HG03064 (cell line): Measurements from ENCODE around the gene RSU1.

Experiments
- ATAC-seq: cut with Tn5 transposase; IDR thresholded peaks from one replicate; pipeline ENCODE4 v1.9.1; 2021; ENCODE audit warnings: low read depth; ENCODE audit not compliant: unreplicated experiment

RSU1 gene

GRCh38 chr10:16686054-16686902, 130.9 kb downstream of the RSU1 start:
- no peak for ATAC-seq

- ATAC-seq, result no peak
These were observed 131.7 kb downstream of the RSU1 start for GRCh38 chr10:16685551-16685950.

GRCh38 chr10:16681521-16681920, 135.7 kb downstream of the RSU1 start:
- no peak for ATAC-seq

GRCh38 chr10:16679511-16679910, 137.7 kb downstream of the RSU1 start:
- ATAC-seq, result no peak

- no peak for ATAC-seq
These were observed 141.9 kb downstream of the RSU1 start for GRCh38 chr10:16675334-16675733.

GRCh38 chr10:16674147-16674703, 143.0 kb downstream of the RSU1 start:
- no peak for ATAC-seq

- ATAC-seq, result no peak
These were observed 143.8 kb downstream of the RSU1 start for GRCh38 chr10:16673443-16673842.

GRCh38 chr10:16663444-16663843, 153.8 kb downstream of the RSU1 start:
- no peak for ATAC-seq

- ATAC-seq, result no peak
These were observed 154.3 kb downstream of the RSU1 start for GRCh38 chr10:16662923-16663322.

GRCh38 chr10:16656895-16657294, 160.3 kb downstream of the RSU1 start:
- no peak for ATAC-seq

- ATAC-seq, result no peak
These were observed 164.0 kb downstream of the RSU1 start for GRCh38 chr10:16653224-16653623.

GRCh38 chr10:16652154-16652553, 165.1 kb downstream of the RSU1 start:
- no peak for ATAC-seq

- ATAC-seq, result no peak
These were observed 167.5 kb downstream of the RSU1 start for GRCh38 chr10:16649757-16650156.

- no peak for ATAC-seq
These were observed 168.9 kb downstream of the RSU1 start for GRCh38 chr10:16648366-16648765.

- no peak for ATAC-seq
These were observed 170.8 kb downstream of the RSU1 start for GRCh38 chr10:16646181-16647059.

- ATAC-seq, result no peak
These were observed 173.1 kb downstream of the RSU1 start for GRCh38 chr10:16644146-16644545.

- no peak for ATAC-seq
These were observed 173.7 kb downstream of the RSU1 start for GRCh38 chr10:16643502-16643901.

GRCh38 chr10:16640153-16640552, 177.1 kb downstream of the RSU1 start:
- ATAC-seq, result no peak

- no peak for ATAC-seq
These were observed 177.8 kb downstream of the RSU1 start for GRCh38 chr10:16639471-16639870.

GRCh38 chr10:16632996-16633395, 184.2 kb downstream of the RSU1 start:
- no peak for ATAC-seq

- no peak for ATAC-seq
These were observed 190.5 kb downstream of the RSU1 start for GRCh38 chr10:16626697-16627096.
